ENCODE measurements around the gene TPCN2.

The TPCN2 gene

GRCh38 chr11:69064394-69064957, 15.7 kb downstream of the TPCN2 start:
- no peak overlapping the region for H3K9ac ChIP-seq (ENCODE audit: low read depth, low read length)
- DNase-seq (no peak), ATAC-seq (ENCODE audit: insufficient read depth, low read depth) (no peak)
- H3K4me1 ChIP-seq (ENCODE audit: insufficient read depth, low read length) = no peaks in the 10 kb centered on the region
- no peaks in the 10 kb centered on the region for H3K9me3 ChIP-seq (ENCODE audit: insufficient read depth, low read length, severe bottlenecking)
- H3K27ac ChIP-seq (ENCODE audit: low read length) = no peak overlapping the region
- no peak for TF ChIP-seq EZH2 (IDR thresholded peaks at IDR 0.05; ENCODE audit: borderline replicate concordance, low read depth, low read length, severe bottlenecking)
- no peak for TF ChIP-seq CTCF (IDR thresholded peaks at IDR 0.05; ENCODE audit: borderline replicate concordance, extremely low read depth, low read length, poor library complexity, severe bottlenecking)
- peaks cover 53% of the 10 kb centered on the region for H4K20me1 ChIP-seq (ENCODE audit: insufficient read depth, low read length)
- no peak overlapping the region for H3K4me3 ChIP-seq (ENCODE audit: low read depth in 1 of 2, low read length in 2 of 2)
- no peaks in the 10 kb centered on the region for H3K27me3 ChIP-seq (ENCODE audit: insufficient read depth, low read length, poor library complexity)
- H3K79me2 ChIP-seq (ENCODE audit: insufficient read depth, low read length) = no peaks in the 10 kb centered on the region
- no peak overlapping the region for H3K4me2 ChIP-seq (ENCODE audit: insufficient read depth, low read length)
- peaks cover 30% of the 10 kb centered on the region for H3K36me3 ChIP-seq (ENCODE audit: insufficient read depth, low read length)
- H2AFZ ChIP-seq (ENCODE audit: low read depth, low read length) = no peak overlapping the region

- Histone ChIP-seq H3K79me2 (ENCODE audit: insufficient read depth, low read length) (no peaks in the 10 kb centered on the region), H2AFZ (ENCODE audit: low read depth, low read length) (no peak overlapping the region), H4K20me1 (ENCODE audit: insufficient read depth, low read length) (peaks cover 46% of the 10 kb centered on the region), H3K36me3 (ENCODE audit: insufficient read depth, low read length) (peaks cover 30% of the 10 kb centered on the region), H3K27ac (ENCODE audit: low read length) (no peak overlapping the region), H3K4me2 (ENCODE audit: insufficient read depth, low read length) (no peak overlapping the region), H3K9ac (ENCODE audit: low read depth, low read length) (no peak overlapping the region), H3K9me3 (ENCODE audit: insufficient read depth, low read length, severe bottlenecking) (no peaks in the 10 kb centered on the region), H3K27me3 (ENCODE audit: insufficient read depth, low read length, poor library complexity) (no peaks in the 10 kb centered on the region), H3K4me3 (ENCODE audit: low read depth in 1 of 2, low read length in 2 of 2) (no peak overlapping the region), H3K4me1 (ENCODE audit: insufficient read depth, low read length) (no peaks in the 10 kb centered on the region)
- TF ChIP-seq CTCF (IDR thresholded peaks at IDR 0.05; ENCODE audit: borderline replicate concordance, extremely low read depth, low read length, poor library complexity, severe bottlenecking) (no peak), EZH2 (IDR thresholded peaks at IDR 0.05; ENCODE audit: borderline replicate concordance, low read depth, low read length, severe bottlenecking) (no peak)
- no peak for DNase-seq
- no peak for ATAC-seq (ENCODE audit: insufficient read depth, low read depth)
Measured at GRCh38 chr11:69065147-69065710, 16.5 kb downstream of the TPCN2 start.

- ATAC-seq (ENCODE audit: insufficient read depth, low read depth) (no peak), DNase-seq (no peak)
- Histone ChIP-seq H3K36me3 (ENCODE audit: insufficient read depth, low read length) (peaks cover 35% of the 10 kb centered on the region), H2AFZ (ENCODE audit: low read depth, low read length) (no peak overlapping the region), H3K27me3 (ENCODE audit: insufficient read depth, low read length, poor library complexity) (no peaks in the 10 kb centered on the region), H3K9me3 (ENCODE audit: insufficient read depth, low read length, severe bottlenecking) (no peaks in the 10 kb centered on the region), H3K4me3 (ENCODE audit: low read depth in 1 of 2, low read length in 2 of 2) (no peak overlapping the region), H3K9ac (ENCODE audit: low read depth, low read length) (no peak overlapping the region), H3K4me2 (ENCODE audit: insufficient read depth, low read length) (no peak overlapping the region), H3K27ac (ENCODE audit: low read length) (no peak overlapping the region), H3K4me1 (ENCODE audit: insufficient read depth, low read length) (no peaks in the 10 kb centered on the region), H3K79me2 (ENCODE audit: insufficient read depth, low read length) (no peaks in the 10 kb centered on the region), H4K20me1 (ENCODE audit: insufficient read depth, low read length) (peaks cover 35% of the 10 kb centered on the region)
- no peak for TF ChIP-seq EZH2 (IDR thresholded peaks at IDR 0.05; ENCODE audit: borderline replicate concordance, low read depth, low read length, severe bottlenecking)
- no peak for TF ChIP-seq CTCF (IDR thresholded peaks at IDR 0.05; ENCODE audit: borderline replicate concordance, extremely low read depth, low read length, poor library complexity, severe bottlenecking)
Measured at GRCh38 chr11:69066122-69067112, 17.7 kb downstream of the TPCN2 start.

Measured in DND-41 (cell line).